Upper lobe of left lung (tissue), 4 donors: Measurements from ENCODE around the gene MFN1.

Source experiments
- CTCF ChIP-seq, 6 experiments: fragments of 450-650 bp in 4 of 6; fragments of 200-600 bp in 2 of 6; sonication (generic) in 2 of 6; IDR thresholded peaks; one replicate each; pipeline ENCODE4 v1.5.1; 2016 to 2019; ENCODE audit warnings: antibody characterized with exemption in 6 of 6
- EP300 ChIP-seq, 4 donors: sonication (generic); formaldehyde crosslinking; IDR thresholded peaks; one replicate each; pipeline ENCODE4 v1.5.1; 2017; ENCODE audit warnings: antibody characterized with exemption in 4 of 4, control low read depth in 2 of 4
- POLR2A ChIP-seq, 4 donors: fragments of 450-650 bp; IDR thresholded peaks; one replicate each; pipeline ENCODE4 v1.5.1; 2016 to 2017; ENCODE audit warnings: antibody characterized with exemption in 4 of 4, mild to moderate bottlenecking in 2 of 4

- TF ChIP-seq CTCF (IDR thresholded peaks at IDR 0.05), result no peak
- TF ChIP-seq POLR2A (IDR thresholded peaks at IDR 0.05), result no peak
- no peak for TF ChIP-seq EP300 (IDR thresholded peaks at IDR 0.05)
Measured at GRCh38 chr3:179430277-179430870, 82.9 kb downstream of the MFN1 start.
